NB4 (cell line): Measurements from ENCODE around the gene SAT1.
A peak's percentile ranks its signal among the peaks of the same experiment; 100 is the strongest.

Source experiments
- DNase-seq: peaks from one replicate; pipeline ENCODE4 v3.0.0; 2010; ENCODE audit warnings: low read depth
- H3K4me3 ChIP-seq: one replicate; pipeline ENCODE4 v1.5.1; 2011; ENCODE audit warnings: mild to moderate bottlenecking, low read depth, low read length, moderate library complexity
- MYC ChIP-seq: IDR thresholded peaks from 2 replicates; pipeline ENCODE4 v1.6.1; 2011; ENCODE audit warnings: low read depth, low read length
- POLR2A ChIP-seq: IDR thresholded peaks from 2 replicates; pipeline ENCODE4 v1.6.1; 2011; ENCODE audit warnings: mild to moderate bottlenecking; ENCODE audit not compliant: insufficient read length; ENCODE audit errors: extremely low read depth
- TF ChIP-seq, protein P1 (sequence below): IDR thresholded peaks from 2 replicates; pipeline ENCODE4 v1.6.1; 2011; ENCODE audit warnings: low read depth, low read length
- TF ChIP-seq, protein P2 (sequence below): IDR thresholded peaks from one replicate; pipeline ENCODE4 v1.5.1; 2012; ENCODE audit warnings: low read depth, low read length

Gene SAT1

DNA sequence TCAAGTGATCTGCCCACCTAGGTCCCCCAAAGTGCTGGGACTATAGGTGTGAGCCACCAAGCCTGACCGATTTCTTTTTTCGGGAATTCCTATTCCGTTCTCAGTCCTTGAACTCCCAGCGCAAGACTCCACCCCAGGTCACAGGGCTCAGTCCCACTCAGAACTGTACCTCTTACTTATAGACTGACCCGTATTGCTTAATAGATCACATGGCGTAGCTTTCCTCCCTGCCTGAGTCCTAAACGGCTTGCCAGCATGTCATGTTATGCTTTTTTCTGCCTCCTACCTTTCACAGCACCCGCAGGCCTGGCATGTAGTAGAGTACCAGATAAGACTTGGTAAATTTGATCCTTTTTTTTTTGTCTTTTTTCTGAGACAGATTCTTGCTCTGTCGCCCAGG, 22.4 kb downstream of the SAT1 start:
- no peak for DNase-seq
- TF ChIP-seq, protein P1, sequence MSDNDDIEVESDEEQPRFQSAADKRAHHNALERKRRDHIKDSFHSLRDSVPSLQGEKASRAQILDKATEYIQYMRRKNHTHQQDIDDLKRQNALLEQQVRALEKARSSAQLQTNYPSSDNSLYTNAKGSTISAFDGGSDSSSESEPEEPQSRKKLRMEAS: no peak
- TF ChIP-seq POLR2A (no peak), MYC (no peak)
- TF ChIP-seq, protein P2, sequence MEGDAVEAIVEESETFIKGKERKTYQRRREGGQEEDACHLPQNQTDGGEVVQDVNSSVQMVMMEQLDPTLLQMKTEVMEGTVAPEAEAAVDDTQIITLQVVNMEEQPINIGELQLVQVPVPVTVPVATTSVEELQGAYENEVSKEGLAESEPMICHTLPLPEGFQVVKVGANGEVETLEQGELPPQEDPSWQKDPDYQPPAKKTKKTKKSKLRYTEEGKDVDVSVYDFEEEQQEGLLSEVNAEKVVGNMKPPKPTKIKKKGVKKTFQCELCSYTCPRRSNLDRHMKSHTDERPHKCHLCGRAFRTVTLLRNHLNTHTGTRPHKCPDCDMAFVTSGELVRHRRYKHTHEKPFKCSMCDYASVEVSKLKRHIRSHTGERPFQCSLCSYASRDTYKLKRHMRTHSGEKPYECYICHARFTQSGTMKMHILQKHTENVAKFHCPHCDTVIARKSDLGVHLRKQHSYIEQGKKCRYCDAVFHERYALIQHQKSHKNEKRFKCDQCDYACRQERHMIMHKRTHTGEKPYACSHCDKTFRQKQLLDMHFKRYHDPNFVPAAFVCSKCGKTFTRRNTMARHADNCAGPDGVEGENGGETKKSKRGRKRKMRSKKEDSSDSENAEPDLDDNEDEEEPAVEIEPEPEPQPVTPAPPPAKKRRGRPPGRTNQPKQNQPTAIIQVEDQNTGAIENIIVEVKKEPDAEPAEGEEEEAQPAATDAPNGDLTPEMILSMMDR: no peak
- H3K4me3 ChIP-seq: no peak overlapping the region

DNA sequence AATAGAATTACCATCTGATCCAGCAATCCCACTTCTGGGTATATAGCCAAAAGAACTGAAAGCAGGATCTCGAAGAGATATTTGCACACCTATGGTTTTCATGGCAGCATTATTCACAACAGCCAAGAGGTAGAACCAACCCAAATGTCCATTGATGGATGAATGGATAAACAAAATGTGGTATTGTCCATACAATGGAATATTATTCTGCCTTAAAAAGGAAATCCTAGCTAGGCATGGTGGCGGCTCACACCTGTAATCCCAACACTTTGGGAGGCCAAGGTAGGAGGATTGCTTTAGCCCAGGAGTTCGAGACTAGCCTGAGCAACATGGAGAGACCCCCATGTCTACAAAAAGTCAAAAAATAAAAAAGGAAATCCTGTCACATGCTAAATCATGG, 27.3 kb downstream of the SAT1 start:
- no peak for TF ChIP-seq MYC
- DNase-seq: no peak
- H3K4me3 ChIP-seq: no peak overlapping the region

DNA sequence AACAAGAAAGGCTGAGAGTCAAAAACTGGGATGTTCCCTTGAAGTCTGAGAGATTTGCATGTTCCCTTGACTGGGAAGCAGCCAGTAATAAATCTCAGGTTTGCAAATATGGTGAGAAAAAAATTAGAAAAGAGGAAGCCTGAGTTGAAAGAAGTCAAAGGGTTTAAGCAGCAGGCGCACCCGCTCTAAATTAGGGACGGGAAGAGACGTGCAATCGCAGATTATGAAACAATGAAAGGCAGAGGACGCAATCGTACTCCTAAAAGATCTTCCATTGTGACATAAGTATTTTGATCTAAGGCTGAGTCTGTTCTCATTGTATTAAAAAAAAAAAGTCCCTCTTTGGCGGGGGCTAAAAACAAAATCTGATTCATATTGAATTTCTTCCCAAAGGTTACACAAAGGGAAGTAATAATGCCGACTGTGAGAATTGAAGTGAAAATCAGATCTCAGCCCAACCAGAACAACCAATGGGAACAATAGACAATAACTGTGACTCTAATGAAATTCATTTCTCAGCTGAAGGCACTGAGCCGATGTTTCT, 28.2 kb downstream of the SAT1 start:
- DNase-seq: peak; percentile 81
- TF ChIP-seq, protein P1: no peak
- H3K4me3 ChIP-seq: peak overlapping the region; percentile 5

DNA sequence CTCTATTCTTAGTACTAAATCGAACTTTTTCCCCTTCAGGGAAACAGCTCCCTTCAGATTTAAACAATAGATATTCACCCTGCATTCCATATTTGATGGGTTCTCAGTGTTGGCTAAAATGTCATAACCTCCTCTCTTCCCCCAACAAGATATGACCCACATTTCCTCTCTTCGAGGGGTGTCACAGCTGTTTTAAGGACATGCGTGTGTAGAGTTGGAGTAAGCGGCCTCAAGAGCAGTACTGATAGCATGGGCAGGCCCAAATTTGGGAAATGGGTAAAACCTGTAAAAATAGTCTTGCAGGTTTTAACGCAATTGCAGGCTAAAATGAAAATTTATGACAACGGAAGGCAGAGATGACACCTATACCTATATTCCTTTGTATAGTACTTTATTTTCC, 28.7 kb downstream of the SAT1 start:
- no peak overlapping the region for H3K4me3 ChIP-seq
- TF ChIP-seq MYC: no peak
- TF ChIP-seq, protein P2: no peak
- no peak for TF ChIP-seq POLR2A
- DNase-seq: no peak

DNA sequence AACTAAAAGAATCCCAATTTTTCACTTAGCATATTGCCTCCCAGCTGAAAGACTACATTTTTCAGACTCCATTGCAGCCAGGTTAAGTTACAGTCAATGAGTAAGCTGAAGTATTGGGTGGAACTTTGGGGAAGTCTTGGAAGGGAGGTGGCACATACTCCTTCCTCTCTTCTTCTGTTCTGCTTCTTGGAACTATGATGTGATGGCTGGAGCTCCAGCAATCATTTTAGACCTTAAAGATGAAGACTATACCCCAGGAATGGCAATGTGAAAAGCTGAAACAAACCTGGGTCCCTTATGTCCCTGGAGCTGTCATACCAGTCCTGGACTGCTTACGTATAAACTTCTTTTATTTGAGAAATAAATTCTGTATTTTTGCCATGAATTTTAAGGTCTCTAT, 30.8 kb downstream of the SAT1 start:
- no peak overlapping the region for H3K4me3 ChIP-seq
- no peak for DNase-seq
- no peak for TF ChIP-seq POLR2A
- TF ChIP-seq MYC: no peak
- TF ChIP-seq, protein P2: no peak
- TF ChIP-seq, protein P1: no peak

DNA sequence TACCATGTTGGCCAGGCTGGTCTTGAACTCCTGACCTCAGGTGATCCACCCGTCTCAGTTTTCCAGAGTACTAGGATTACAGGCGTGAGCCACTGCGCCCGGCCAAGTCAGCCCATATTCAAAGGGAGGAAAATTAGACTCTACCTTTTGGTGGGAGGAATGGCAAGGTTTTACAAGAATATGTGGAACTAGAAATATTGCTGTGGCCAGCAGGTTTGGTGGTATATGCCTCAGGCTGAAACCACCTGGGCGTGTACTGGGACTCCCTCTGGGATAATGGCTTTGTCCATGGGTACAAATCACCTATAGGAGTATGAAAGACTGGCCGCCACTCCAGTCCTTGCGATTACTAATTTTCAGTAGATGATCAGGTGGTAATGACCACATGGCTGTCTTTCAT, 32.4 kb downstream of the SAT1 start:
- TF ChIP-seq, protein P2: no peak
- TF ChIP-seq, protein P1: no peak
- no peak for TF ChIP-seq MYC
- TF ChIP-seq POLR2A: no peak
- DNase-seq: no peak
- H3K4me3 ChIP-seq: no peak overlapping the region

DNA sequence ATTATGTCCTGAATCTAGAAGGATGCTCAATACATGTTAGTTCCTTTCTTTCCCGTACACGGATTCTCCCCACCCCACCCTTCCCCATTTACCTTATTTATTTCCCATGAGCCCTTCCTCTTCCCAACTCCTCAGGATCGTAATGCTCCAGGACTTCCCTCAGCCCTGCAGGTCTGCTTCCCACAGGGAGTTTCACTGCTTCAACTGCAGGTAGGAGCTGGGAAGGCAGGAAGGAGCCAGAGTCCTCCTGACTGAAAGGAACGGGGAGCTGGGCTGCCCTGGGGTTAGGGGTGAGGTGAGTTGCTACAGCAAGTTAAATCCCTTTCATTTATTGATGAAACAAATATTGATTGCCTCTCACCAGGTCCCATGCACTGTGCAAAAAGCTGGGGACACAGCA, 33.2 kb downstream of the SAT1 start:
- TF ChIP-seq, protein P2: no peak
- TF ChIP-seq, protein P1: no peak
- H3K4me3 ChIP-seq: no peak overlapping the region
- no peak for DNase-seq
